Immature natural killer cell (primary cell): ENCODE data around the gene CDH23. TPM values are rescaled to one million over a fixed set of nuclear protein-coding genes. Genes with fewer than 3 reads are reported as not detected.

ENCODE experiments used
- DNase-seq, 3 donors: peaks; one replicate each; pipeline ENCODE4 v3.0.0; 2022; ENCODE audit warnings: mixed read lengths in 1 of 3
- H3K27ac Mint-ChIP-seq, 6 donors: one replicate each; pipeline ENCODE4 v1.8.0; 2020; ENCODE audit warnings: mixed read lengths in 6 of 6, mild to moderate bottlenecking in 5 of 6, inconsistent platforms in 4 of 6, moderate library complexity in 3 of 6
- H3K27me3 Mint-ChIP-seq, 3 donors: one replicate each; pipeline ENCODE4 v1.8.0; 2020 to 2021; ENCODE audit warnings: low read depth in 3 of 3, mild to moderate bottlenecking in 3 of 3, mixed read lengths in 3 of 3, moderate library complexity in 3 of 3, inconsistent platforms in 1 of 3
- H3K36me3 Mint-ChIP-seq, 3 donors: one replicate each; pipeline ENCODE4 v1.8.0; 2020; ENCODE audit warnings: mixed read lengths in 3 of 3, inconsistent platforms in 2 of 3, mild to moderate bottlenecking in 2 of 3
- H3K4me1 Mint-ChIP-seq, 2 donors: one replicate each; pipeline ENCODE4 v1.8.0; 2020; ENCODE audit warnings: inconsistent platforms in 2 of 2, mild to moderate bottlenecking in 2 of 2, mixed read lengths in 2 of 2, moderate library complexity in 1 of 2
- H3K4me3 Mint-ChIP-seq, 5 donors: one replicate each; pipeline ENCODE4 v1.8.0; 2020; ENCODE audit warnings: mild to moderate bottlenecking in 5 of 5, mixed read lengths in 5 of 5, inconsistent platforms in 3 of 5, moderate library complexity in 3 of 5
- H3K9me3 Mint-ChIP-seq, 6 donors: one replicate each; pipeline ENCODE4 v1.8.0; 2020; ENCODE audit warnings: mild to moderate bottlenecking in 6 of 6, mixed read lengths in 6 of 6, inconsistent platforms in 4 of 6, moderate library complexity in 3 of 6
- polyA plus RNA-seq, 3 donors: library from polyadenylated mRNA; unstranded; fragments of 300-500 nt; fragmentation: Illumina TruSeq; gene quantifications; one replicate each; pipeline ENCODE4 v1.2.3, GENCODE V29; 2021

The CDH23 gene
- polyA plus RNA-seq, 3 donors from 2014 or later, result 0.47 to 0.59 TPM; not detected in 1

- Mint-ChIP-seq H3K36me3 (no peaks in the 10 kb centered on the region), H3K27me3 (peaks cover 0 to 10% (median 0%) of the 10 kb centered on the region in 3 donors), H3K4me3 (no peak overlapping the region), H3K27ac (no peak overlapping the region), H3K9me3 (no peaks in the 10 kb centered on the region), H3K4me1 (peaks cover 0 to 3% of the 10 kb centered on the region in 2 donors)
- no peak for DNase-seq
Observed at GRCh38 chr10:71636588-71636987, 239.9 kb downstream of the CDH23 start.

- no peaks in the 10 kb centered on the region for H3K36me3 Mint-ChIP-seq
- H3K27me3 Mint-ChIP-seq, result peaks cover 0 to 10% (median 0%) of the 10 kb centered on the region in 3 donors
- H3K27ac Mint-ChIP-seq, result no peak overlapping the region
- no peak overlapping the region for H3K4me3 Mint-ChIP-seq
- no peak for DNase-seq
- H3K9me3 Mint-ChIP-seq, result no peaks in the 10 kb centered on the region
- peaks cover 0 to 3% of the 10 kb centered on the region in 2 donors for H3K4me1 Mint-ChIP-seq
Observed at GRCh38 chr10:71637305-71637704, 240.6 kb downstream of the CDH23 start.

GRCh38 chr10:71638064-71638821 is 241.5 kb downstream of the CDH23 start:
- Mint-ChIP-seq H3K27ac (peak overlapping the region in 1 of 6 donors; percentile 16), H3K9me3 (no peaks in the 10 kb centered on the region), H3K4me1 (peaks cover 0 to 3% of the 10 kb centered on the region in 2 donors), H3K27me3 (peaks cover 0 to 4% (median 0%) of the 10 kb centered on the region in 3 donors), H3K36me3 (no peaks in the 10 kb centered on the region), H3K4me3 (no peak overlapping the region)
- DNase-seq, result no peak

DNA sequence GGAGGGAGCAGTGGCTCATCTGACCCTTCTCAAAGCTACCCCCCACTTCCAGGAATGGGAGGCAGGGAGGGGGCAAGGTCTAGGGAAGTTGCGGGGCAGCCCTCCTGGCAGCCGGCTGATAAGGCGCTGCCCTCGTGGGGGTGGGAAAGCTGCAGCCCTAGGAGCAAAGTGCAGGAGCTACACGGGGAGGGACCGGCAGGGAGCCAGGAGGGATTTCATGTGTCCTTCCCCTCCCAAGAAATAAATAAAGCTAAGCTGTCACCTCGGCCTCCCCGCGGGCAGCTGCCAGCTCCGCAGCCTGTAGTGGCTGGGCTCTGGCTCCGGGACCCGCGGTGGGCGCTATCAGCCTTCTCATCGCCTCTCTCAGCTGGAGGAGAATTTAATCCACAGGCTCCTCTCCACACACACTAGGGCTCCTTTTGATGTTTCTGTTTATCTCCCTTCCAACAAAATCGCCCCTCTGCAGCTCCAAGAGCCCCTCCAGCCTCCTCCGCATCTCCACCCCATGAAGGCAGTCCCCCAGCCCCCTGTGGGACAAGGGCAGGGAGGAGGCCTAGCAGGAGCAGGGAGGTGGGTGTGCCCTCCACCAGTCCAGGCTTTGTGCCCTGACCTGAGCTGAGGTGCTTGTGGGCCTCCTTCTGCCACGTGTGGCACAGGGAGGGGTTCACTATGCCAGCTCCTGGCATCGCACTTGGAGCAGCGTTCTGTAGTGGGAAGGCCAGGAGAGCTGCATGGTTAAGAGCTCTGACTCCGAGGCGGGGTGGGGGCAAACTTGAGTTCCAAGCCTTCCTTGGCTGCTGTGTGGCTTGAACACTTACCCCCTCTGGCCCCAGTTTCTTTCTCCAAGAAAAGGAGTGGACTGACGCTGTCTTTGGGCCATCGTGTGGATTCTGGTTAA is 242.4 kb downstream of the CDH23 start:
- no peak for DNase-seq
- Mint-ChIP-seq H3K36me3 (no peaks in the 10 kb centered on the region), H3K4me1 (peaks cover 0 to 3% of the 10 kb centered on the region in 2 donors), H3K4me3 (no peak overlapping the region), H3K27me3 (peaks cover 0 to 2% (median 0%) of the 10 kb centered on the region in 3 donors), H3K9me3 (no peaks in the 10 kb centered on the region), H3K27ac (no peak overlapping the region)

DNA sequence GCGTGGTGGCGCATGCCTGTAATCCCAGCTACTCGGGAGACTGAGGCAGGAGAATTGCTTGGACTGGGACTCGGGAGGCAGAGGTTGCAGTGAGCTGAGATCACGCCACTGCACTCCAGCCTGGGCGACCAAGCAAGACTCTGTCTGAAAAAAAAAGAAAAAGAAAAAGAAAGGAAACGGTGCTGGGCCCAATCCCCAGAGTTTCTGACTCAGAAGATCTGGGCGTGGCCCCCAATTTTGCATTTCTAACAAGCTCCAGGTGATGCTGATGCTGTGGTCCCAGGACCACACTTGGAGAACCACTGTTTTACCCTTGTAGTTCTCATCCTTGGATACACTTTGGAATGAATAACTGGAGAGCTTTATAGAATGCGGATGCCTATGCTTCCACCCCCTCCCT is 243.9 kb downstream of the CDH23 start:
- no peak for DNase-seq
- no peaks in the 10 kb centered on the region for H3K9me3 Mint-ChIP-seq
- H3K27me3 Mint-ChIP-seq, result peaks cover 0 to 2% (median 0%) of the 10 kb centered on the region in 3 donors
- H3K36me3 Mint-ChIP-seq, result no peaks in the 10 kb centered on the region
- peaks cover 0 to 3% of the 10 kb centered on the region in 2 donors for H3K4me1 Mint-ChIP-seq
- H3K27ac Mint-ChIP-seq, result no peak overlapping the region
- no peak overlapping the region for H3K4me3 Mint-ChIP-seq

DNA sequence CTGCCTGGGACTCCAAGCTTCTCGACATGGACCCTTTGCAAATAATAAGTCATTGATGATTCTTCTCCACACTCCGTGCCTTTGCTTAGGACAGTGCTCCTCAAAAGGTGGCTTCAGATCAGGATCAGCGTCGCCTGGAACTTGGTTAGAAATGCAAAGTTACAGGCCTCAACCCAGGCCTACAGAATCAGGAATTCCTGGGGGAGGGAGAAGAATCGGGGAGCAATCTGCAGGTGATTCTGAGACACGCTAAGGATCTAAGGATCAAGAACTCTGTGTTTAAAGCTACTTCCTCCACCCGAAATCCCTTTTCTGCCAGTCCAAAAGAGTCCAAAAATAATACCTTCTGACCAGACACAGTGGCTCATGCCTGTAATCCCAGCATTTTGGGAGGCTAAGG is 244.7 kb downstream of the CDH23 start:
- Mint-ChIP-seq H3K27me3 (peaks cover 0 to 6% (median 0%) of the 10 kb centered on the region in 3 donors), H3K9me3 (no peaks in the 10 kb centered on the region), H3K4me1 (peaks cover 0 to 3% of the 10 kb centered on the region in 2 donors), H3K4me3 (no peak overlapping the region), H3K36me3 (no peaks in the 10 kb centered on the region), H3K27ac (no peak overlapping the region)
- DNase-seq, result no peak

DNA sequence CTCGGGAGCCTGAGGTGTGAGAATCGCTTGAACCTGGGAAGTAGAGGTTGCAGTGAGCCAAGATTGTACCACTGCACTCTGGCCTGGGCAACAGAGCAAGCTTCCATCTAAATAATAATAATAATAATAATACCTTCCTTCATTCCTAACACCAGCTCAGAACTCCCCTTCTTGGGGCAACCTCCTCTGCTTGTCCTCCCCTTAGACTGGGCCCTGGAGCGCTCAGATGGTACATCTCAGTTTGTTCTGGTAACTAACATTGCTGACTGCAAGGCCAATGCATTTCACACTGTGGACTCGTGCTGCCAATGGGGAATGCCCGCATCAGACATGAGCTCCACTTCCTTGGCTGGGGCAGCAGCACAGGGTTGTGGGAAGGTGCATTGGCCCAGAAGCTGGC is 245.3 kb downstream of the CDH23 start:
- H3K9me3 Mint-ChIP-seq, result no peaks in the 10 kb centered on the region
- no peak overlapping the region for H3K4me3 Mint-ChIP-seq
- H3K27ac Mint-ChIP-seq, result no peak overlapping the region
- no peak for DNase-seq
- H3K36me3 Mint-ChIP-seq, result no peaks in the 10 kb centered on the region
- H3K27me3 Mint-ChIP-seq, result peaks cover 0 to 6% (median 0%) of the 10 kb centered on the region in 3 donors
- peaks cover 0 to 3% of the 10 kb centered on the region in 2 donors for H3K4me1 Mint-ChIP-seq

- Mint-ChIP-seq H3K4me1 (no peaks in the 10 kb centered on the region), H3K27me3 (peaks cover 0 to 6% (median 2%) of the 10 kb centered on the region in 3 donors), H3K27ac (no peak overlapping the region), H3K36me3 (no peaks in the 10 kb centered on the region), H3K4me3 (no peak overlapping the region), H3K9me3 (no peaks in the 10 kb centered on the region)
- DNase-seq, result no peak
Observed at GRCh38 chr10:71643904-71644303, 247.2 kb downstream of the CDH23 start.

GRCh38 chr10:71644307-71645180 is 247.8 kb downstream of the CDH23 start:
- no peaks in the 10 kb centered on the region for H3K36me3 Mint-ChIP-seq

DNA sequence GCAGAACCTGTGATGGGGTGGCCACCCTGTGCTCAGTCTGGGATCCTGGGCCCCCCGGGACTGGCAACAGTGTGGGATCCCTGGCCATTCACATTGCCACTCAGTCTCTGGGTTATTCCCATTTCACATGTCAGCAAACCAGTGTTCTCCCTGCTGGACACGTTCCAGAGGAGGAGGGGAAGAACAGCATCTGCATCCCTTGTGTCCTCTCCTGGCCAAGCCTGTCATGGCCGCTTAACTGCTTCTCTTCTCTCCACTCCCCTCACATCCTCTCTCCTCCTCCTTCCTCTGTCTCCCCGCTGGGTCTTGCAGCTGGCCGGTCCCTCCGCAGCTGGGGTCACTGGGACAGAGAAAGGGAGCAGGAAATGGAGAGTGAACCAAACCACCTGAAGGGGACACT is 248.5 kb downstream of the CDH23 start:
- no peak for DNase-seq
- no peaks in the 10 kb centered on the region for H3K4me1 Mint-ChIP-seq
- no peaks in the 10 kb centered on the region for H3K9me3 Mint-ChIP-seq
- no peak overlapping the region for H3K27ac Mint-ChIP-seq
- H3K27me3 Mint-ChIP-seq, result peaks cover 0 to 6% (median 2%) of the 10 kb centered on the region in 3 donors
- H3K36me3 Mint-ChIP-seq, result no peaks in the 10 kb centered on the region
- no peak overlapping the region for H3K4me3 Mint-ChIP-seq

More at GRCh38 chr10:71644307-71645180, 247.8 kb downstream of the CDH23 start:
- Mint-ChIP-seq H3K27ac (no peak overlapping the region), H3K4me3 (no peak overlapping the region), H3K4me1 (no peaks in the 10 kb centered on the region), H3K9me3 (no peaks in the 10 kb centered on the region), H3K27me3 (peaks cover 0 to 6% (median 2%) of the 10 kb centered on the region in 3 donors)
- no peak for DNase-seq

DNA sequence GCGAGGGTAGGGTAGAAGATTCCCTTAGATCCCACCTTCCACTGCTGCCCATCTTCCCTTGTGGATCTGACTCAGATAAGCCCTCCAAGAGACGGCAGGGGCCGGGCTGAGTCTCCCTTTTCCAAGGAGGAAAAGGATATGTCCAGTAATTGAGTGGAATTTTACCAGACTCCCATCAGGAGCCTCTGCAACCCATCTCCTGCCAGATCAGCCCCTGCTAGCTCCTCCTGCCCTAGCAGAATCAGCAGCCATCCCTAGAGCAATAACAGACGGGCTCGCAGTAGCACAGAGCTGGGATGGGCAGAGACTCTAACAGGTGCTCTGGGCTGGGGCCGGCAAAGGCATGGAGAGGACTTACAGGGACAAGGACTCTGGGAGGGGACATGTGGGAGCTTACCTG is 249.3 kb downstream of the CDH23 start:
- Mint-ChIP-seq H3K4me1 (no peaks in the 10 kb centered on the region), H3K27ac (no peak overlapping the region), H3K27me3 (peaks cover 0 to 6% (median 2%) of the 10 kb centered on the region in 3 donors), H3K4me3 (no peak overlapping the region), H3K9me3 (no peaks in the 10 kb centered on the region), H3K36me3 (no peaks in the 10 kb centered on the region)
- no peak for DNase-seq

DNA sequence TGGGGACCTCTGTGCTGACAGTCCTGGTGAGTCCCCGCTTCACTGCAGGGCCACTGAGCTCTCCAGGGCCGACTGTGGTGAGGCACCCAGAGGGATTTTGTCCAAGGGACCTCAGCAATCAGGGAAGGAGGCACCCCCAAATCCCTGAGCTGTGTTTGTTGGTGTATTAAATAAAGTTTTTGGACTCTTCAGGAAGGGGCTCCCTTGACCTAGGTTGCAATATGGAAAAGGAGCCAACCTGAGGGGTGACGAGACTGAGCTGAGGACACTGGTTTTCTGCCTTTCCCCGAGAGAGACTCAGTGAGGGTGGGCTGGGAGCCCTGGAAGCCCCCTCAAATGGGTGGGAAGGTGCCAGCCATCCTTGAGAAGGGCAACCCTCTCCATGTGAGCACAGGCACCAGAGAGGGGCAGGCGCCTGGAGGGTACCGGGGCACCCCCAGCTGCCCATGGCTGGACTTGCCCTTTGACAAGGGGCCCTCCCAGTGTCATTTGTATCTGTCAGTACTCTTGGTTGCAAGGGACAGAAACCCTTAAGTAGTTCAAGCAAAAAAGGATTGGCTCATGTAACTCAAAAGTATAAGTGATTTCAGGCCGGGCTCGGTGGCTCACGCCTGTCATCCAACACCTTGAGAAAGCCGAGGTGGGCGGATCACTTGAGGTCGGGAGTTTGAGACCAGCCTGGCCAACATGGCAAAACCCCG is 250.0 kb downstream of the CDH23 start:
- Mint-ChIP-seq H3K27me3 (peaks cover 0 to 6% (median 2%) of the 10 kb centered on the region in 3 donors), H3K4me1 (no peaks in the 10 kb centered on the region), H3K27ac (no peak overlapping the region), H3K36me3 (no peaks in the 10 kb centered on the region), H3K9me3 (no peaks in the 10 kb centered on the region), H3K4me3 (no peak overlapping the region)
- DNase-seq, result no peak
